ENCODE data around the gene CDCA7L.

DNA sequence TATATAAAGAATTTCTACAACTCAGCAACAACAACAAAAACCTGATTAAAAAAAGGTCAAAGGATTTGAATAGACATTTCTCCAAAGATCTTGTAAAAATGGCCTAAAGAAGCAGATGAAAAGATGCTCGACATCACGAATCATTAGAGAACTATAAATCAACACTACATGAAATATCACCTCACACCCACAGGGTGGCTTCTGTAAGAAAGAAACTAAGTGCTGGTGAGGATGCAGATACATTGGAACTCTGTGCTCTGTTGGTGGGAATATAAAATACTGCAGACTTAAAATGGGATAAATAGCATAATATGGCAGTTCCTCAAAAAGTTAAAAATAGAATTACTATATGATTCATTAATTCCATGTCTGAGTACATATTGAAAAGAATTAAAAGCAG is 38.3 kb upstream of the CDCA7L start:
- TF ChIP-seq POLR2A (IDR thresholded peaks at IDR 0.05; ENCODE audit: borderline replicate concordance, extremely low read depth, insufficient read depth, insufficient read length): no peak
- TF ChIP-seq, protein P1, sequence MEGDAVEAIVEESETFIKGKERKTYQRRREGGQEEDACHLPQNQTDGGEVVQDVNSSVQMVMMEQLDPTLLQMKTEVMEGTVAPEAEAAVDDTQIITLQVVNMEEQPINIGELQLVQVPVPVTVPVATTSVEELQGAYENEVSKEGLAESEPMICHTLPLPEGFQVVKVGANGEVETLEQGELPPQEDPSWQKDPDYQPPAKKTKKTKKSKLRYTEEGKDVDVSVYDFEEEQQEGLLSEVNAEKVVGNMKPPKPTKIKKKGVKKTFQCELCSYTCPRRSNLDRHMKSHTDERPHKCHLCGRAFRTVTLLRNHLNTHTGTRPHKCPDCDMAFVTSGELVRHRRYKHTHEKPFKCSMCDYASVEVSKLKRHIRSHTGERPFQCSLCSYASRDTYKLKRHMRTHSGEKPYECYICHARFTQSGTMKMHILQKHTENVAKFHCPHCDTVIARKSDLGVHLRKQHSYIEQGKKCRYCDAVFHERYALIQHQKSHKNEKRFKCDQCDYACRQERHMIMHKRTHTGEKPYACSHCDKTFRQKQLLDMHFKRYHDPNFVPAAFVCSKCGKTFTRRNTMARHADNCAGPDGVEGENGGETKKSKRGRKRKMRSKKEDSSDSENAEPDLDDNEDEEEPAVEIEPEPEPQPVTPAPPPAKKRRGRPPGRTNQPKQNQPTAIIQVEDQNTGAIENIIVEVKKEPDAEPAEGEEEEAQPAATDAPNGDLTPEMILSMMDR (IDR thresholded peaks at IDR 0.05 in 2 of 3, conservative IDR thresholded peaks at IDR 0.05 in 1 of 3; ENCODE audit: borderline replicate concordance in 1 of 3, insufficient read depth in 1 of 3, low read depth in 2 of 3, low read length in 2 of 3): no peak; a peak in 1 of 6 replicates
- TF ChIP-seq YY1 (IDR thresholded peaks at IDR 0.05; ENCODE audit: extremely low read depth, insufficient replicate concordance, low read depth, low read length): no peak
- TF ChIP-seq, protein P2, sequence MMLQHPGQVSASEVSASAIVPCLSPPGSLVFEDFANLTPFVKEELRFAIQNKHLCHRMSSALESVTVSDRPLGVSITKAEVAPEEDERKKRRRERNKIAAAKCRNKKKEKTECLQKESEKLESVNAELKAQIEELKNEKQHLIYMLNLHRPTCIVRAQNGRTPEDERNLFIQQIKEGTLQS (IDR thresholded peaks at IDR 0.05): no peak
- TF ChIP-seq, protein P3, sequence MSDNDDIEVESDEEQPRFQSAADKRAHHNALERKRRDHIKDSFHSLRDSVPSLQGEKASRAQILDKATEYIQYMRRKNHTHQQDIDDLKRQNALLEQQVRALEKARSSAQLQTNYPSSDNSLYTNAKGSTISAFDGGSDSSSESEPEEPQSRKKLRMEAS (IDR thresholded peaks at IDR 0.05): no peak
- TF ChIP-seq RAD21 (IDR thresholded peaks at IDR 0.05; ENCODE audit: low read depth): no peak
- no peak for TF ChIP-seq POLR2AphosphoS5 (IDR thresholded peaks at IDR 0.05; ENCODE audit: low read depth, low read length)
- no peak for TF ChIP-seq EZH2 (IDR thresholded peaks at IDR 0.05)
- TF ChIP-seq JUND (IDR thresholded peaks at IDR 0.05): no peak
- TF ChIP-seq TCF7L2 (IDR thresholded peaks at IDR 0.05; ENCODE audit: borderline replicate concordance, extremely low read depth, insufficient read depth, insufficient read length): no peak
- TF ChIP-seq, protein P4, sequence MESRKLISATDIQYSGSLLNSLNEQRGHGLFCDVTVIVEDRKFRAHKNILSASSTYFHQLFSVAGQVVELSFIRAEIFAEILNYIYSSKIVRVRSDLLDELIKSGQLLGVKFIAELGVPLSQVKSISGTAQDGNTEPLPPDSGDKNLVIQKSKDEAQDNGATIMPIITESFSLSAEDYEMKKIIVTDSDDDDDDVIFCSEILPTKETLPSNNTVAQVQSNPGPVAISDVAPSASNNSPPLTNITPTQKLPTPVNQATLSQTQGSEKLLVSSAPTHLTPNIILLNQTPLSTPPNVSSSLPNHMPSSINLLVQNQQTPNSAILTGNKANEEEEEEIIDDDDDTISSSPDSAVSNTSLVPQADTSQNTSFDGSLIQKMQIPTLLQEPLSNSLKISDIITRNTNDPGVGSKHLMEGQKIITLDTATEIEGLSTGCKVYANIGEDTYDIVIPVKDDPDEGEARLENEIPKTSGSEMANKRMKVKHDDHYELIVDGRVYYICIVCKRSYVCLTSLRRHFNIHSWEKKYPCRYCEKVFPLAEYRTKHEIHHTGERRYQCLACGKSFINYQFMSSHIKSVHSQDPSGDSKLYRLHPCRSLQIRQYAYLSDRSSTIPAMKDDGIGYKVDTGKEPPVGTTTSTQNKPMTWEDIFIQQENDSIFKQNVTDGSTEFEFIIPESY (IDR thresholded peaks at IDR 0.05; ENCODE audit: extremely low read depth, insufficient replicate concordance, low read length): no peak
